ENCODE results near the gene PGAP1.

DNA sequence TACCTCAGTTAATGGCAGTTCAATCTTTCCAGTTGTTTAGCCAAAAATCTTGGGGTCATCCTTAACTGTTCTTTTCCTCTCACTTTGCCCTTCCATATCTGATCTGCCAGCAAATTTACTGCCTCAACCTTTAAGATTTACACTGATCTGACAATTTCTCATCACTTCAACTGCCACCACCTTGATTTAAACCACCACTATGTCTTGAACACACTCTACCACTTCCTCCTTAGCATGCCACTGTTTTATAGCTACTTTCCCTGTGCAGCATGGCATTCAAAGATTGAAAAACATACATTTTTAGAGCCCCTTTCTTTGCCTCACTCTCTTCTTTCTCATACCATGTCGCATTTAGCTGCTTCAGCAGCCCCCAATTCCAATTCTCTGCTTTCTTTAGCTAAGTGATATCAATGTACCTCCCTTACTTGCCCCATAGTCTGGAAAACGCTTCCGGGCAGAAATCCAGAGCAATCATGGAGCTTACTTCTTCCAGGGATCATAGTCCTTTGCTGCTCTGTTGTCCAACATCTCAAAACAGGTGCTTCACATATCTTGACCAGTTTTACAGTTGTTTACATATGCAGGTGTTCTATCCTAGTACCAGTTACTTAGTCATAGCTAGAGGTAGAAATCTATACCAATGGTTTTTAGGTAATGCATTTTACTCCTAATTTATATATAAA, 10.9 kb downstream of the PGAP1 start:
- no peak for TF ChIP-seq CTCF (IDR thresholded peaks at IDR 0.05 in 2 of 3, conservative IDR thresholded peaks at IDR 0.05 in 1 of 3; ENCODE audit: control insufficient read depth in 2 of 3, extremely low read depth in 1 of 3, insufficient read depth in 1 of 3, low read depth in 3 of 3, low read length in 3 of 3)
- no peak for TF ChIP-seq POLR2A (IDR thresholded peaks at IDR 0.05; ENCODE audit: low read depth, low read length)

Measured in GM12878 (cell line).